Myometrial cell (primary cell): ENCODE data around the gene RRP9. TPM values are rescaled to one million over a fixed set of nuclear protein-coding genes. Genes with fewer than 3 reads are reported as not detected.

Experiments
- total RNA-seq: library from RNA; depleted of rRNA; stranded (reverse); fragments of >200 nt; gene quantifications from 2 replicates; pipeline ENCODE4 v1.2.3, GENCODE V29; 2015

Gene RRP9, protein sequence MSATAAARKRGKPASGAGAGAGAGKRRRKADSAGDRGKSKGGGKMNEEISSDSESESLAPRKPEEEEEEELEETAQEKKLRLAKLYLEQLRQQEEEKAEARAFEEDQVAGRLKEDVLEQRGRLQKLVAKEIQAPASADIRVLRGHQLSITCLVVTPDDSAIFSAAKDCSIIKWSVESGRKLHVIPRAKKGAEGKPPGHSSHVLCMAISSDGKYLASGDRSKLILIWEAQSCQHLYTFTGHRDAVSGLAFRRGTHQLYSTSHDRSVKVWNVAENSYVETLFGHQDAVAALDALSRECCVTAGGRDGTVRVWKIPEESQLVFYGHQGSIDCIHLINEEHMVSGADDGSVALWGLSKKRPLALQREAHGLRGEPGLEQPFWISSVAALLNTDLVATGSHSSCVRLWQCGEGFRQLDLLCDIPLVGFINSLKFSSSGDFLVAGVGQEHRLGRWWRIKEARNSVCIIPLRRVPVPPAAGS
- 25.5 and 30.0 TPM in 2 replicates for total RNA-seq

DNA sequence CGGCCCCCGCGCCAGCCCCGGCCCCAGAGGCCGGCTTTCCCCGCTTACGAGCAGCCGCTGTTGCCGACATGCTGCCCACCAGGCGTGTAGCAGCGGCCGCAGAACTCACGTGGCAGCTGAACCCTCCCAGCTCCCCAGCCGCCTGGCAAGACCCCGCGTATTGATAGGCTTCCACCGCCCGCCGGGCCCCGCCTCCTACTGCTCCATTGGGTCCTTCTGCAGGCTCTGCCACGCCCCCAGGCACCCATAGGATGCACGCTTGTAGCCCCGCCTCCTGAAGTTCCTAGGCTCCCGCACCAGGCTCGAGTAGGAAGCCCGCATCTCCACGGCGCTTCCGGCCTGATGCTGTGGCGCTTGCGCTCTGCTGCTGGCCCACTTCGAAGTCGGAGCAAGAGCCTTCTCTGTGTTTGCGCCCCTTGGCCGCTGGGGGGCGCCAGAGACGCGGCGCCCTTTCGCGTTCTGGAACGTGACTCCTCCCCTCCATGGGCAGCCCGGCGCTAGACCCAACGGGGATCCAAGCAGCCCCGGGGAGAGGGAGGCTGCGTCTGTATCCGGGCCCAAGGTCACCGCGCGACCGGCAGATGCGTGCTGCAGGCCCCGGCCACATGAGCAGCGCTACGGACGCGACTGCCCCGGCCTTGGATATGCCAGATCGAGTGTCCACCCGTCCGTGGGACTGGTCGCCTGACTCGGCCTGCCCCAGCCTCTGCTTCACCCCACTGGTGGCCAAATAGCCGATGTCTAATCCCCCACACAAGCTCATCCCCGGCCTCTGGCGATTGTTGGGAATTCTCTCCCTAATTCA, at the start of gene RRP9, which contains the start of gene PARP3:
TSS of gene RRP9 (minus strand) at position 107 of the 805 bp plus-strand sequence. CDS start at position 70, 37 bp downstream.
TSS of gene PARP3 (plus strand) at position 566 of the 805 bp plus-strand sequence. CDS start 993 bp downstream, outside the sequence.

DNA sequence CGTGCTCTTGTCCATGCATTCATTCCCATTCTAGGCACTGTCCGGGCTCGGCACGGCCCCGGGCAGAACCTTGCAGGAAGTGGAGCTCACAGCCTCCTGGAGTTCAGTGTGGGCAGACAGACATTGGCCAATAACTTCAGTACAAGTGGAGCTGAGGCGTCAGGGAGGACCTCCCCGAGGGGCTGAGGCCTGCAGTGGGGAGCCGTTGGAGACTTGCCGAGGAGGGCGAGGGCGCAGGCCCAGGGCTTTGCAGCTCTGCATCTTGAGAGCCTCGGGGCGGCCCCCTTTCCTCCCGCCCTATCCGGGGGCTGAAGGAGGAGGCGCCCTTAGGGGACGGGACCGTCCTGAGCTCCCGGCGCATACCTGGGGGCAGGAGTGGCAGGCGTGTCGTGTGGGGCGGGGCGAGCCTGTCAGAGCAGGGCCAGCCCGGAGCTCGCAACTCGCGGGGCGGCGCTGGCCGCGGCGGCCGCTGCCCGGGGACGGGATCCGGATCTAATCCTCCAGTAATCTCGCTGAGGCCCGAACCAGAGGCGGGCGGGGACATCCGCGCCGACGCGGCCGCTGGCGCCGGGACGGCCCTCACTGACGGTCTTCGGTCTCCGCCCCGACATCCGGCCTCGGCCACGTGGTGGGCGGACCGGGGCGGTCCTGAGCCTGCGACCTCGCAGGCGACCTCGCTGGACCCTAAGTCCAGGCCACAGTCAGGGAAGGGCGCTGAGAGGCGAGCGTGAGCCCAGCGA, 41.3 kb upstream of the RRP9 start, which contains the start of gene ACY1:
TSS of gene ACY1 (plus strand) at position 698 of the 740 bp plus-strand sequence. CDS start 530 bp downstream, outside the sequence.

DNA sequence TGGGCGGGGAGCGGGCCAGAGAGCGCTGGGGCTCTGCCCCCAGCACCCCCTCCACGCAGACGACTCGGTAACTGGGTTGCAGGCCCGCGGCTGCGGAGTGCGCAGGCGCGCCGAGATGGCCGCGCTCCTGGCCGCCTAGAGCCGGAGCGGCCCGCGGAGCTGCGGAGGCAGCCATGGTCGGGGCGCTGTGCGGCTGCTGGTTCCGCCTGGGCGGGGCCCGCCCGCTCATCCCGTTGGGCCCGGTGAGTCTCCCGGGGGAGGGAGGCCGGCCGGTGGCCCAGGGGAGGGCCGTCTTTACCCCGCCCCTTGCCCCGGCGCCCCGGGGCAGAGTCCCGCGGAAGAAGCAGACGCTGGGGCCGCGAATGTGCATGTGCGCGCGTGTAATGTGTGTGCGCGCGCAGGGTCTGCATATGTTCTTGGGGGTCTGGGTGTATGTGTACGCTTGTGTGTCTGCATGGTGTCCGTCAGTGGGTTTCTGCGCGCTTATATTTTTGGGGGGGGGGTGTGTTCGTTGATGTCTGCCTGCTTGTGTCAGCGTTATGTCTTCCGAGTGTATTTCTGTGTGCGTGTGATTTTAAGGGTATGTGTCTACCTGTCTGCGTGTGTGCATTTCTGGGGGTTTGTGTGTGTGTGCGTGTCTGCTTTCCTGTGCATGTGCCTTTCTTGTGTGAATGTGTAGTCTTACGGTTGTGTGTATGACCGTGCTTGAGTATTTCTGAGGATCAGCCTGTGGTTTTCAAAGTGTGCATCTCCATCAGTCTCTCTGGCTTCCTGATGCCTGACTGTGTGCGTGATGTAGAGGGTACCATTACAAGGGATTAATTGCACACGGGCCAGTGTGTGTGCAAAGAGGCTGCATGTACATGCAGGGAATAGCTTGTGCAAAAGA, 33.5 kb upstream of the RRP9 start, which contains the start of gene ABHD14A:
TSS of gene ABHD14A (plus strand) at position 102 of the 889 bp plus-strand sequence. CDS start at position 174, 72 bp downstream.

DNA sequence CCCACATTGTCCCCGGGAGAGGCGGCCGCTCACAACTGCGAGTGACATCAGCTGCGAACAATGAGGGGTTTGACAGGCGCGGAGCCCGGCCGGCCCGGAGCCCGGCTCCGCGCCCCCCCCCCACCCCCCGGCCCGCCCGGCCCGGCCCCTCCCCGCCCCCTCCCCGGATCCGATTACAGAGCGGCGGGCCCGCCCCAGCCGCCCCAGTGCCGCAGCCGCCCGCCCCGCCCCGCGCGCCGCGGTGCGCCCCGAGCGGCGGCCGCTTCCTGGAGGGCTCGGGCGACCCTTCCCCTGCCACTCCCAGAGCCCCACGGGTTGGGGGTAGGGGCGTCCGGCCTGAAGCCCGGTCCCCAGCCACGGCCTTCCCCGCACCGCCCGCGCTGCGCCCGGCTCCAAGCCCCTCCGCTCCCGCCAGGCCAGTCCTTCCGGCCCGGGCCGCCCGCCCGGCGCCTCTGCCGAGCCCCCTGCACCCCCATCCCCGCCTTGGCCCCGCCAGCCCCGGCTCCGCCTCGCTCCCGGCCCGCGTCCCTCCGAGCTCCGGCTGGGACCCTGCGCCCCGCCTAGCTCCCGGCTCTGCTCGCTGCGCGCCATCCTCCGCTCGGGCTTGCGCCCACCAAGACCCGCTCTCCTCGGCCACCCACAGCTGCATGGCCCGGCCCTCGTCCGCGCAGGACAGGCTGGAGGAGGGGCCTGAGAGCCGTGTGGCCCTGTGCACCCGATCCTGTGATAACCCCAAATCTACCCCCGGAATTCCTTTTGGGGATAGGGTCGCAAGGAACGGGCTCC, 25.9 kb upstream of the RRP9 start, which contains the start of gene PCBP4:
TSS of gene PCBP4 (minus strand) at position 71 of the 786 bp plus-strand sequence. CDS start 6,214 bp downstream, outside the sequence.

DNA sequence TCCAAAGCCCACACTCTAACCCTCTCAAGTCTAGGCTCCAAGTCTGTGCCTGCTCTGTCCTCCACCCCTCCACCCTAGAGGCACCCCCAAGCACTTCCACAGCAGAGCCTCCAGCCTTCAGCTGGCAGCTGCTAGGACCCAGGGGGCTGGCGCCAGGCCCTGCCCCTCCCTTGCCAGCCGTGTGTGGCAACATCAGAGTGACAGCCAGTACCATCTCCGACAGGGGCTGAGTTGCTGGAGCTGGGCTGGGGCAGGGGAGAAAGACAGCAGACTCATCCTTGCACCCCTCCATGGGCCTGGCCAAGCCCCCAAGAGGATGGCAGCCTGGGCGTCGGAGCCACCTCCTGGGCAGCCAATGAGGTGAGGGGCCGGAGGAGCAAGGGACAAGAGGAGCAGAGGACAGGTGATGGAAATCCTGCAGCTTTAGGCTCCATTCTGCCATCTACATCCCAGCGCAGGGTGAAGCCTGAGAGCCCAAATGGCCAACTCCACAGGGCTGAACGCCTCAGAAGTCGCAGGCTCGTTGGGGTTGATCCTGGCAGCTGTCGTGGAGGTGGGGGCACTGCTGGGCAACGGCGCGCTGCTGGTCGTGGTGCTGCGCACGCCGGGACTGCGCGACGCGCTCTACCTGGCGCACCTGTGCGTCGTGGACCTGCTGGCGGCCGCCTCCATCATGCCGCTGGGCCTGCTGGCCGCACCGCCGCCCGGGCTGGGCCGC, 13.6 kb upstream of the RRP9 start, which contains the start of gene GPR62:
TSS of gene GPR62 (plus strand) at position 207 of the 718 bp plus-strand sequence. CDS start at position 479, 272 bp downstream.

Other genes with a start within 250 kb of the RRP9 start
- gene GRM2, start 234.8 kb downstream of the RRP9 start, total RNA-seq, result not detected in 2 replicates
- not detected in 2 replicates for gene IQCF6, start 162.7 kb downstream of the RRP9 start, total RNA-seq
- gene IQCF2, start 80.3 kb downstream of the RRP9 start, total RNA-seq, result not detected in 2 replicates
- gene IQCF5, start 66.3 kb downstream of the RRP9 start, total RNA-seq, result not detected in 2 replicates
- not detected in 2 replicates for gene IQCF1, start 38.6 kb downstream of the RRP9 start, total RNA-seq
- gene PARP3, start 459 bp upstream of the RRP9 start, total RNA-seq, result 35.6 and 51.3 TPM in 2 replicates
- not detected in 2 replicates for gene GPR62, start 13.5 kb upstream of the RRP9 start, total RNA-seq
- gene PCBP4, start 25.6 kb upstream of the RRP9 start, total RNA-seq, result 66.3 and 87.4 TPM in 2 replicates
- 51.6 and 62.0 TPM in 2 replicates for gene ABHD14B, start 32.1 kb upstream of the RRP9 start, total RNA-seq
- gene ABHD14A, start 33.2 kb upstream of the RRP9 start, total RNA-seq, result 21.3 and 25.4 TPM in 2 replicates
- 49.8 and 68.0 TPM in 2 replicates for gene ACY1, start 41.6 kb upstream of the RRP9 start, total RNA-seq
- 1,782 and 2,109 TPM in 2 replicates for gene RPL29, start 54.0 kb upstream of the RRP9 start, total RNA-seq
- gene DUSP7, start 114.7 kb upstream of the RRP9 start, total RNA-seq, result 12.6 and 17.3 TPM in 2 replicates
- 11.2 and 15.8 TPM in 2 replicates for gene POC1A, start 212.5 kb upstream of the RRP9 start, total RNA-seq